ENCODE data around the gene BCL2.
A peak's percentile ranks its signal among the peaks of the same experiment; 100 is the strongest.

BCL2 gene

DNA sequence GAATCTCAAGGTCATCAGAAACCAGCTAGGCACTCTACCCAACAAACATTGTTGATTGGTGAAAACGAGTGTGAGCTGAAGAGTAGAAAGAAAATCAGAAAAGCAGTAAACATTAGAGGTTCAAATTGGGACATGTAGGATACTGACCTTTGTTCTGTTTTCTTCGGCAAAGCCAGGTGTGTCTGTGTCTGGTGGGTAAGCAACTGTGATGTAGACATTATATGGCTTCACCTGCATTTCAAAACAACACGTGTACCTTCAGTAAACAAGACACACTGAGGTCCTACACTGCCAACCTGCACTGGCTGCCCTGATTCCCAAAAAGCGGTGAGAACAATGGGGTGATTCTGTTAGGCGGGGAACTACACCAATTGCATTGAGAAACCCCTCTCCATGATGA lies 24.7 kb upstream of the BCL2 start:
- TF ChIP-seq, protein P1, sequence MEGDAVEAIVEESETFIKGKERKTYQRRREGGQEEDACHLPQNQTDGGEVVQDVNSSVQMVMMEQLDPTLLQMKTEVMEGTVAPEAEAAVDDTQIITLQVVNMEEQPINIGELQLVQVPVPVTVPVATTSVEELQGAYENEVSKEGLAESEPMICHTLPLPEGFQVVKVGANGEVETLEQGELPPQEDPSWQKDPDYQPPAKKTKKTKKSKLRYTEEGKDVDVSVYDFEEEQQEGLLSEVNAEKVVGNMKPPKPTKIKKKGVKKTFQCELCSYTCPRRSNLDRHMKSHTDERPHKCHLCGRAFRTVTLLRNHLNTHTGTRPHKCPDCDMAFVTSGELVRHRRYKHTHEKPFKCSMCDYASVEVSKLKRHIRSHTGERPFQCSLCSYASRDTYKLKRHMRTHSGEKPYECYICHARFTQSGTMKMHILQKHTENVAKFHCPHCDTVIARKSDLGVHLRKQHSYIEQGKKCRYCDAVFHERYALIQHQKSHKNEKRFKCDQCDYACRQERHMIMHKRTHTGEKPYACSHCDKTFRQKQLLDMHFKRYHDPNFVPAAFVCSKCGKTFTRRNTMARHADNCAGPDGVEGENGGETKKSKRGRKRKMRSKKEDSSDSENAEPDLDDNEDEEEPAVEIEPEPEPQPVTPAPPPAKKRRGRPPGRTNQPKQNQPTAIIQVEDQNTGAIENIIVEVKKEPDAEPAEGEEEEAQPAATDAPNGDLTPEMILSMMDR (IDR thresholded peaks at IDR 0.05; ENCODE audit: borderline replicate concordance, insufficient read depth, low read depth, low read length) = no peak
- H3K4me3 ChIP-seq (ENCODE audit: low read depth, low read length) = no peak overlapping the region

DNA sequence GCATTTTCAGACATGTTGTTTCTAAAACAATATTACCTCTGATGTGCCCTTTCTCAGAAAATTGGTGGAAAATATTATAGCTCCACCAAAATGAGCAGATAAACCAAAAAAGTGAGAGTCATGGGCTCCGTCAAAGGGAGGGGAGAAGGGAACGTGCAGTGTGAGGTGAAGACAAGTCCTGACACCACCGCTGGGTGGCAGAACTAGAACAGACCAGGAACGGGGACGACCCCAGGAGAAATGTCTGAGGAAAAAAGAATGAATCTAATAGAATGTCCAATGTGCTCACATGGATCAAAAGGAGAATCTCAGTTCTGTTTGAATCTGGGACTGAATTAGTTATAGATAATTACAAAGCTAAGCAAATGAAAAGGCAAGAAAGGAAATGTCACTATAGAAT lies 22.6 kb upstream of the BCL2 start:
- no peak overlapping the region for H3K4me3 ChIP-seq (ENCODE audit: low read depth, low read length)
- TF ChIP-seq, protein P1 (IDR thresholded peaks at IDR 0.05; ENCODE audit: borderline replicate concordance, insufficient read depth, low read depth, low read length) = peak; percentile 42; the same call in 1 of the 2 replicates

DNA sequence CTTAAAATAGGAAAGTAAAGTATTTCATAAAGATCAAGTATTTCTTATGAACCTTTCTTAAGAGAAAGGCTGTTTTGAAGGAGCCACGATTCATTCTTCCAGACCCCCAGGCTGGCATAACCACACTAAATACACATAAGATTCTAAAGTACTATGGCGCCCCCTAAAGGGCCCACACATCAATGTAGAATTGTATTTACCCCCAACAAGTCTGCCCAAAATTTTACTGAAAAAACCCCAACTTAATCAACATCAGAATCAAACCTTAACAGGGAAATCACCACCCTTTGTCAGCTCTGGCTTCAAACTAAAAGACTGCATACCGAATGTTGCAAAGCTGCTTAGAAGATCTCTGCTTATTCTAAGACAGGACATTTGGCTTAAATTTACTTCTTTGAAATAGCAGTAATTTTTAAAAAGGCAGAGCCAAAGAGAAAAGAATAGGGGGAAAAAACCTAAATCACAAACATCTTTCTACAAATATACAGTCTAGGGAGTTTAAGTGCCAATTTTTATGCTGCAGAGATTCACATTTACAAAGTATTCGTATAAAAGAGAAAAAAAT lies 20.4 kb upstream of the BCL2 start:
- TF ChIP-seq, protein P1 (IDR thresholded peaks at IDR 0.05; ENCODE audit: borderline replicate concordance, insufficient read depth, low read depth, low read length) = peak; percentile 29; the same call in 1 of the 2 replicates
- no peak overlapping the region for H3K4me3 ChIP-seq (ENCODE audit: low read depth, low read length)

DNA sequence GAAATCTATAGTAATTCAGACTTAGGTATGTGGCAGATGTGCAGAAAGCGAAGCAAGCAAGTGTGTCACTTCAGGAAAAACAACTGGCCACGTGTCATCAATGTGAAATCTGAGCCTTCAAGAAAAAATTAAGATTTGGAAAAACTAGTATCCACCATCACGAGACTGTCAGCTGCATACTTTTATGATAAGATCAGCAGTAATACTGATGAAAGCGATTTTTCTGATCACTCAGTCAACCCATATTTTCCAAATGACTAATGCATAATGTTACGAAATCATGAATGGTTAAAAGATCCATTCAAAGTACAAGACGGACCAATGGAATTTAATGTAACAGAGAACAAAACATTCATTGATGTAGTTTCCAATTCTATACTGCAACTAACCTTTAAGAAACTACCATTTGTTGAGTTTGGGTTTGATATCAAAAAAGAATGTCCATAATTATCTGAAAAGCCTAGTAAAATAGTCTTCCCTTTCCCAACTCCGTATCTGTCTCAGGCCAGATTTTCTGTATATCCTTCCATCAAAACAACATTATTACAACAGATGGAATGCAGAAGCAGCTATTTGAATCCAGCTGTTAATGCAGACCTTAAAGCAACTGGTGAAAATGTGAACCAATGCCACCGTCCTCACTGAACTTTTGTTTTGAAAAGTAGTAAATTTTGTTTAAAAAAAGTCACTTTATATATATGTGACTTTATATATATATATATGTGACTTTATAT lies 17.0 kb upstream of the BCL2 start:
- H3K4me3 ChIP-seq (ENCODE audit: low read depth, low read length) = no peak overlapping the region
- TF ChIP-seq, protein P1 (IDR thresholded peaks at IDR 0.05; ENCODE audit: borderline replicate concordance, insufficient read depth, low read depth, low read length) = no peak

DNA sequence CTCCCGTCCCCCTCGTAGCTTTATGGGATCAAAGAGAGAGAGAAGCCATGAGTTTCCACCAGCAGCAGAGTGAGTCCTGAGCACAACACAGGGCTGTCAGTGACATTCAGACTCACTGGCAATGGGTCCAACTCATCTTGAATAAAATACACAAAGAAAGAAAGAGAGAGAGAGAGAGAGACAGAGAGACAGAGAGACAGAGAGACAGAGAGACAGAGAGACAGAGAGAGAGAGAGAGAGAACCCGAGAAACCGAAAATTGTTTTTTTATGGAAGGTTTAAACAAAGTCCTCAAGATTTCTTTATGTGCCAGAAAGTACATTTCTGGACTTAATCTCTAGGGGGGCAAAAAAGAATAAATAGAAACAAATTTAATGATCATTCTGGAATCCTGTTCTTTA lies 11.5 kb upstream of the BCL2 start:
- no peak overlapping the region for H3K4me3 ChIP-seq (ENCODE audit: low read depth, low read length)
- TF ChIP-seq, protein P1 (IDR thresholded peaks at IDR 0.05; ENCODE audit: borderline replicate concordance, insufficient read depth, low read depth, low read length) = no peak

DNA sequence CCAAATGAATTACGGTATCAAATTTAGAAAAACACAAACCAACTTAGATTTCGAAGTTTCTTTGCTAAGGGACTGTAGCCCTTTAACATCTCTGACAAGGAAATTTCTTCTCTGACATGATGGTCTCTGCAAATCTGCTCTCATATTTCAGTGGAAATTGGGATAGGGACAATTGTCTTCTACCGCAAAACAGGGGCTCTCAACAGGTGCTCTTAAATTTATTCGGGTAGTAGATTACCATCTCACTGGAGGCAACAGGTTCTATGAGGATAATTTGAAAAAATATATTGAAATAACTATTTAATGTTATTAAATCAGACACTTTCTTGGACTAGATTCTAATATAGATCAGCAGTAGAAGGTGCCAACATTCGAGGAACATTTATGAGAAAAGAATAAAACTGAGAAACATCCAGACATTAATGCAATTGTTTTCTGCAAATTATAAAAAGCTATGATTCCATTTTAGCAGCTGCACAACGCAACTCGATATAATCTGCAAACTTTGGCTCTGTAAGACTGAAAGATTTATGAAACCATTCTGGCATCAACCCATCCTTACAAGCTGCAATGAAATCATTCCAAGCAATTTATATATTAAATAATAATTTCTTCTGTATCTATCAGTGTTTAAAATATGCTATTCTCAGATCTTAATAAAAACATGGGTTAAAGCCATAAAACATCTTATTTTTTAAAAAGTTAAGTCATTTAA lies 10.0 kb upstream of the BCL2 start:
- TF ChIP-seq, protein P1 (IDR thresholded peaks at IDR 0.05; ENCODE audit: borderline replicate concordance, insufficient read depth, low read depth, low read length) = no peak
- H3K4me3 ChIP-seq (ENCODE audit: low read depth, low read length) = no peak overlapping the region

Measured in GM12875 (cell line).